NCI-H748 (cell line): ENCODE data around the gene BCAS1.

ENCODE experiments used
- DNase-seq: peaks from one replicate; lab custom pipeline; 2025; ENCODE audit not compliant: unreplicated experiment; lab: John Stamatoyannopoulos, UW

The BCAS1 gene

DNA sequence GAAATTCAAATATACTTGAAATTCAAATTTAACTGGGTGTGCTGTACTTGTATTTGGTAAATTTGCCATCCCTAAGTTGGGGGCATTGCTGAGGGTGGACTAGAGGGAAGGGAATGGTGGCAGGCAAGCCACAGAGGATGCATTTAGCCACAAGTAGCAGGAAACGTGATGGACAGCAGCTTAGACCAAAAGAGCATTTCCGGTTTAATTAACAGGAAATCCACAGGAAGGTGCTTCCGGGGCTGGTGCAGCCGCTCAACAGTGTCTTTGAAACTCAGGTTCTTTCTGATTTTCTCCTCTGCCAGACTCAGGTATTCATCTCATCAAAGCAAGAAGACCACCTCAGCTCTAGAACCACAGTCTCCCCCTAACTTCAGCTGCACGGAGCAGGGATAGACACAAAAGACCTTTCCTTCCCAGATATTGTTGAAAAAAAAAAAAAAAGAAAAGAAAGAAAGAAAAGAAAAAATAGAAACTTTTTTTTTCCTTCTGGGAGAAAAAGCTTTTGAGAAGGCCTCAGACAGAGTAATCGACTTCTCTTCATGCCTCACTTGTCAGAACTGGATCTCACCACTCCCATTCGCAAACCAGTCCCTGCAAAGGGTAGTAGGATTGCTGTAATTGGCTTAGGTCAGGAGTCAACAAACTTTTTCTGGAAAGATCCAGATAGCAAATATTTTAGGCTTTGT, 8.0 kb upstream of the BCAS1 start:
- DNase-seq: no peak

DNA sequence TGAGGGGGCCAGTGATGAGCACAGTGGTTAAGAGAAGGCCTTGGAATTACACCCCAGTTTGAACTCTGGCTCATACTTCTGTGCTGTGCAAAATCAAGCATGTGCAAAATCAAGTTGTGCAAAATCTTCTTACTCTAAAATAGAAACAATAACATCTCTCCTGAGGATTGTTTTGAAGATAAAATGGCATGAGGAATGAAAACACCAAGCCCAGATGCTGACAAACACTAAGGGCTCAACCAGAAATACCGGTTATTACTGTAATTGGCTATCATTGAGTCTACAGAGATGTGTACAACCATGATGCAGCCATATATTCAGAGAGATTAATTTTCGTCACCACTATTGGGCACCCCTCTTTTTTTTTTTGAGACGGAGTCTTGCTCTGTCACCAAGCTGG, 5.9 kb upstream of the BCAS1 start:
- DNase-seq: no peak

DNA sequence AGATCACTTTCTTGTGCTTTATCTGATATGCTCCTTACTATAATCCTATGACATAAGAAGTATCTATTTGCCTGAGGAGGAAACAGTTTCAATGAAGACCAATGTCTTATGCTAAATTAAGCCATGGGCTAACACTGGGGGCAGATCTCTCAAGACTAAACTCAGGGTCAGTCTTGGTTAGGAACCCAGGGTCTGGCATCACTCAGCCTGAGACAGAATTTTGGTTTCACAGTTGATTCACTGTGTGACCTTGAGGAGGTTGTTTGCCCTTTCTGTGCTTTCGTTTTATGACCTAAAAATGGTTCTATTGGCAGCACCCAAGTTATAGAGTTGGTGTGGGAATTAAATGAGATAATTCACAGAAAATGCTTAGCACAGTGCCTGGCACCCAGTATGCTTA, 4.9 kb upstream of the BCAS1 start:
- DNase-seq: no peak

DNA sequence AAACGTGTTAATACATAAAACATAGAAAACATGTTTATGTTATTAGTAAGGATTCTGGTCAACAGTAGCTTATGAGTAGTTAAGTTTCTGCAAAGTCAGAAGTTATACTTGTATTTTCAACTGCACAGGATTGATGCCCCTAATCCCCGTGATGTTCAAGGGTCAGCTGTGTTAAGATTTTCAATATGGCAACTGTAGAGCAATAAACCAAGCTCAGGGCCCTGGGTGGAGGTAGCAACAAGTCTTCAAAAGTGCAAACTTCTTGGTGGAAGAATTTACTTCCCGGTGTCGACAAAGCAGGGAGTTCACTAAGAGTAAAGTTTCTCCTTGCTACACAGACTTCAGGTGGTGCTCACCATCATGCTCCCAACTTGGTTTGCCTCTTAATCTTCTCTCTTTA, 4.1 kb upstream of the BCAS1 start:
- no peak for DNase-seq

DNA sequence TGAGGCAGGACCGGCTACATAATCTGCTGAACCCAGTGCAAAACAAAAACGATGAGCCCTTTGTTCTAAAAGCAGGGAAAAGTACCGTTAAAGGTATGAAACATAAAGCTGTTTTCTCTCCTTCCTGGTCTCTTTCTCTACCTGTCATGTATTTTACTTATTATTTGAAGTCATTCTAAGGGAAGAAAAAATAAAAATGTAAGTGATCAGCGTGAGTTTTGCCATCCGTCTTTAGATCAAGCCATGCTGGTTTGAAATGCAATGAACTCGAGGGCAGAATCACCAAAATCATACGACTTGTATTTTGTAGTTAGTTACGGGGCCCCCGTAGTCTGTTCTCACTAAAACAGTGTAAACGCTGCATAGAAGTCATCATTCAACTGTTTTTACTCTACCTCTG, 2.9 kb upstream of the BCAS1 start:
- DNase-seq: no peak

DNA sequence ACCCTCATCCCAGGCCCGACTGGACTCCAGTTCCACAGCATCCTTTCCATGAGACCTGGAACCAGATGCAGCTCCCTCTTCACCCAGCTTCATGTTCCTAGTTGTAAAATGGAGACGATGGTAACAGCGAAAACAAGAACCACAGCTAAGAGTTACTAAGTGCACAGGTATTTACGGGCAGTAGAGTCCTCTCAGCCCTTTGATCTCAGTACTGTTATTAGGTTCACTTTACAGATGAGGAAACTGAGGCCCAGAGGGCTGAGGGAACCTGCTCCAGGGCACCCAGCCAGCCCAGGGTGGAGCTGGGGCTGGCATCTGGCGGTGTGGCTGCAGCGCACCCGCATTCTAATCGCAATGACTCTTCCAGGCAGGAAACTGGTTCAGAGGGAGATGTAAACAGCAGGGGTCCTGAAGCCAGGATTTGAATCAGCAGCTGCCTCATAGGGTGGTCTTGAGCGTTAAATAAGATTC, 858 bp downstream of the BCAS1 start:
- DNase-seq: no peak

DNA sequence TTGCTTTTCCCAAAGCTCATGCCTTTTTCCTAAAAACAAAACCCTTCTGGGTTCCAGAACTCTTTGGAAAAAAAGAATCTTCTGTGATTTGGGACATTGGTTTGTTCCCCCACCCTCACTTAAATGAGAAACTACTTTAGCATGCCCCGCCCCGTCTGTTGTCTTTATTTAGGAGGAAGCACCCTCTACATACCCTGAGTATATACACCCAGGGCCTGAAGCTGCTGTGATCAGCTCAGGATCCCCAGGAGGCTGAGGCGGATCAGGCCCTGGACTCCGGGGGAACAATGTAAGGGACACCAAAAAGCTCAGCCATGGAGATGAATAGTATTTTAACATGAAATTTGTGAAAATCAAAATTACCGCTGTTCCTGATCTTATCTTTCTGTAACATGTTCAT, 1.4 kb downstream of the BCAS1 start:
- no peak for DNase-seq

DNA sequence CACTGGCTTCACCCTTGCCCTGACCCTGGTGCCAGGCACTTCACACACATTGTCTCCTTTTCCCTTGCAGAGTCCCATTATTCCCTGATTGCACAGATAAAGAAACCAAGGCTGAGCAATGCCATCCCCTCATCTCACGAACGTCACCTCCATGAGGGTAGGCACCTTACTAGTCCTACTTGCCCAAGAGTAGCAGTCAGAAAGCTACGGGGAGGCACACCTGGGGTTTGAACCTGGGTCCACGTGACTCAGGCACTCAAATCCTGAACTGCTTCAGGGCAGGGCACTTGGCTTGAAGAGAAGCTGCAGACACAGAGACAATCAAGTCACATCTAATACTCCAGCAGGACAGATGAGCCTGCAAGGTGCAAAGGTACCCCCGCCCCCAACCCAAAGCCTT, 1.9 kb downstream of the BCAS1 start:
- no peak for DNase-seq

DNA sequence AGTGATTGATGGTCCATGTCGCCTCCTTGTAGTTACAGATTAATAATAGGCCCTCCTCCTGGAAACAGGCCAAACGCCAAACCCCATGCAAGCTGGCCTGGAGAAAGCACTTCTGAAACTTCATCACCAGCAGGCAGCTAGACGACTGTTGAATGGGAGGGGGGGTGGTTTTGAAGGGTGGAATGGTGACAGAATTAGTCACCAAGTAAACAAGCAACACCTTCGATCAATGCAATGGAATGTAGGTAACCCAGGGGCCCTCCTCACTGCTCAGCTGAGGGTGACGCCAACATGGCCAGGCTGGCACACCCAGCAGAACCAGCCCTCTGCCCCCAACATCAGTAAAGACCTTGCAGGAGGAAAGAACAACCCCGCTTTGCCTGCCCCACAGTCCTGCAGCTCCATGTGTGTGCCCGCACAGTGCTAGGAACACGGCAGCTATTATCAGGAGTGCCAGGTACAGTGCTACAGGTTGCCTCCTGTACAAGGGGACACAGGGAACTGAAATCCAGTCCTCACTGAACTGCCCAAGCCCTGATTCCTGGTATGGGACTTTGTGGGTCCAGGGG, 2.7 kb downstream of the BCAS1 start:
- no peak for DNase-seq

DNA sequence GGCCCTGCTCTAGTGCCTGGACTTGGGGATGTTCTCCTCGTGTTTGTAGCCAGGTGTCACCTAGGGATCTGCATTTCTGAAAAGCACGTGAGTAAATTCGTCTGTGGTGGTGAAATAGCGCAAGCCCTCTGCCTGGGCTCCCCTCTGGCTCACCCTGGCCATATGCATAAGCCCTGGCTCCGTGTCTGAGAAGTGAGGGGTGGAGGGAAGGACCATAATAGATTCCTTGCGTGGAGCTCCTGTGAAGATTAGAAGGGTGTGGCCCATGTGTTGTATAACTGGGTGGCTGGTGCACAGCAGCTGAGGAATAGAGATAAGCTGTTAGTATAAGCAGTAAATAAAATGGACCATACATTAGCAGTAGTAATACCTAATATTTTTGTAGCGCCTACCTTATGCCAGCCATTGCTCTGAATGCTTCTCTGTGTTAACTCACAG, 4.8 kb downstream of the BCAS1 start:
- DNase-seq: no peak

DNA sequence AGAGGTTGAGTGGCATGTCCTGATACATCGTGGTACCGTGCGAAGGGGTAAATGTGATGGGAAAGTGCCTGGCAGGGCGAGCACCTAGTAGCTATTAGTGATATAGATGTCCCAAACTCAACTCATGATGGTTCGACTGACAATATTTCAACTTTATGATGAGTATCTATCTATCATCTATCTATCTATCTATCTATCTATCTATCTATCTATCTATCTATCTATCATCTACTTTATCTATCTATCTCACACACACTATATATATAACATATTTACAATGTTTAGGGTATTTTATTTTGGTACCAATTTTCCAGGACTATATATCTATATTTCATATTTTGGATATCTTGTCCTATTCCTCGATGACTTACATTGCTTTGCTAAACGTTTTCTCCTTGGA, 5.5 kb downstream of the BCAS1 start:
- no peak for DNase-seq

DNA sequence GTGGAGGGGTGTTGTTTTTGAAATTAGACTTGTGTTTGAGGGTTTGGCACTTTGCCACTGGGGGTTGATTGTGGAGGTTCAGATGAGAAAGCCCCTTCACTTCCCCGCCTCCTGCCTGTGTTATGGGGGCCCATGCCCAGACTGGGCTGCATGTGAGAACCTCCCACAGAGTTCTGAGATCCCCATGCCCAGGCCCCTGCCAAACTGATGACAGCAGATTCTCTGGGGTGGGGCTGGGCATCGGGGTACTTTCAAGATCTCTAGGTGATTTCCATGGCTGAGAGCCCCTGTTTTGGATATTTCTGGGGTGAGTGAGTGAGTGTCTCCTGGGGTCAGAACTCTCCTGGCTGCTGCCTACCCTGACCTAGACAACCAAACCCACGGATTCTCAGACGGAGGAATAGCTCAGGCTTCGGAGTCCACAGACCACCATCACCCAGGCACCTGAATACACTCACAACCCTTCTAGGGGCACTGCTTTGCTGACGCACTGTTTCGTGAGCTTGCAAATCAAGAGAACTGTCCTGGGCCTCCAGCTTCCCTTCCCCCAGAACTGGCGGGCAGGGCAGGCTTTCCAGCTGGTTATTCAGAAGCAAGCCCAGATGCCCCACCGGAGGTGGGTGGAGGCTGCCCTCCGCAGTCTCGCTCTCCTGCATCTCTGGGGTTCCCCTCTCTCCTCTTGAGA, 6.3 kb downstream of the BCAS1 start:
- DNase-seq: no peak

DNA sequence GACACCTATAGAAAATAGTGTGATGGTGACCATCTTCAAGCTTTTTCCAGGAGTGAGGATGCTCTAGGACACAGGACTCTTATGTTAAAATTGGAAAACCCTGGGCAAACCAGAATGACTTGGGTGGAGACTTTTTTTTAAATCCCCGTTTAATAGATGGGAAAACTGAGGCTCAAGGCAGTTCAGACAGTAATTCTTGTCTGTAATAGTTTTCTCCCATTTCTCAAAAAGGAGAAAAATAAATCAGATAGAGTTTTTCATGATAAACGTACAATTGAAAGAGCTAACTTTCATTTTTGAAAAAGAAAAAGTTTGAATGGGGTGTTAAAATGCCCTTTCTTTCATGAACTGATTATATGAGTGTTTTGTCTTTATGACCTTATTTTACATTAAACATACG, 6.8 kb downstream of the BCAS1 start:
- no peak for DNase-seq

DNA sequence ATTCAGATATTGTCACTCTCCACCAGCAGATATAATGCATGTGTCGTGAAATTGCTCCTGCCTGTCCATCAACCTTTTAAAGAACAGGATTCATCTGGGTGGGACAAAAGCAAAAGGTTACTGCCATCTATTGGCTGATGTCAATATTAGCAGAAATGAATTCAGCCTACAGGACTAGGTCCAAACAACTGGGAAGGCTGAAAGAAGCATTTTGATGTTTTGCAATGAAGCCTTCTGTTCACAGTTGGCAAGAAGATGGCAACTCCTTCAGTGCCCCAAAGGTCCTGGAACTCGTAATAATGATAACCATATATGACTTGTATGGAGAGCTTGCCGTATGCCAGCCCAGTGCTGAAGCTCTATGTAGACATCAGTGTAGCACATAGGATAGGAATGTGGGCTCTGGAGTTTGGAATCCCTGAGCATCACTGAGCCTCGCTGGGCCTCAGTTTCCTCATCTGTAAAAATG, 7.5 kb downstream of the BCAS1 start:
- DNase-seq: no peak

DNA sequence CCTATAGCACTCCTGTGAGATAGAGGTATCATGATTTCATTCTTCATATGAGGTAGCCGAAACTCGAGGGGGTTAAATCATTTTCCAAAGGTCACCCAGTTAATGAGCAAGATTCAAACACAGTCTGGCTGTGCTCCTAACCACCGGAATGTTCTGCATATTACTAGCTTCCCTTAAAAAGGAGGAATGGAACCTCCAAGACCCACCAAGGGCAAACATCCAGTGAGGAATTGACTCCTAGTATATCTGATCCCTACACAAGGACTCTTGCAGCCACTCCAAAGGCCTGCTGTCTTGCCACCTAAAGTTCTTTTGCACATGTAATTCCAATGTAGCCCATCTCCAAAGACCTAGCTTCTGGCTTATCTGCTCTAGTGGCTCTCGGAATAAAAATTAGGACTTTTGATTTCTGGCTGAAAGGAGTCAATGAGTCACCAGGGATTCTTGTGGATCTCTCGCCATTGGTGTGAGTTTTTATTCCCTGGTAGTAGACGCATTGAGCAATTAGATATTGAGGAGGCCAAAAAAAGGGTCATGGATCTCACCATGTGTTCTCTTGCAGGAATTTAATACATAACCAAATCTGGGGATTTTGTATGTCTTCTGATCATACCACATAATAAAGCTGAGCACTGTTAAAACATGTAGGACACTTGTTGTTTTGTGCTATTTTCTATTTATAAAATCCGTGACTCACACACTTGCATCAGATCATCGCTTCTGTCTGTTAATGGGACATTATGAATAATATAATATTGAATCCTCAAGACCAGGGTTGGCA, 9.1 kb downstream of the BCAS1 start:
- no peak for DNase-seq

DNA sequence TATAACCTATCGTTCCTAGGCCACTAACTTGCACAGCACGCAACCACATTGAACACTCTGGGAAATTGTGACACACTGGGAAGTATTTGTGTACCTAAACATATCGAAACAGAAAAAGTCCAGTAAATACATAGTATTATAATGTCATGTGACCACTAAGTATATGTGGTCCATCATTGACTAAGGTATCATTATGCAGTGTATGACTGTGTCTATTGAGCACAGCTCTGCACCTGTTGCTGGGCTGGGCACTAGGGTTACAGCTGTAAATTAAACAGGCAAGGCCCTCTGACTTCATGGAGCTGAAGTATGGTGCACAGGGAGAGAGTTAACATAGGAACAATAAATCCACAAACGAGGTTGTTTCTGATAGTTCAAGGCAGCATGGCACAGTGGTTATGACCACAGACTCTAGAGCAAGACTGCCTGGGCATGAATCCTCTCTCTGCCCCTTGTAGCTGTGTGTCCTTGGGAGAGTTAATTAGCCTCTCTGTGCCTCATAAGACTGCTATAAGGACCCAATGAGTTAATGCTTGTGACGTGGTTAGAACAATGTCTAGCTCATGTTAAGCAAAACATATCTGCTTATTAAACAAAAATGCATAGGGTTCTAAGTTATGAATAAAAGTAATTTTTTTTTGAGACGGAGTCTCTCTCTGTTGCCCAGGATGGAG, 10.6 kb downstream of the BCAS1 start:
- no peak for DNase-seq

DNA sequence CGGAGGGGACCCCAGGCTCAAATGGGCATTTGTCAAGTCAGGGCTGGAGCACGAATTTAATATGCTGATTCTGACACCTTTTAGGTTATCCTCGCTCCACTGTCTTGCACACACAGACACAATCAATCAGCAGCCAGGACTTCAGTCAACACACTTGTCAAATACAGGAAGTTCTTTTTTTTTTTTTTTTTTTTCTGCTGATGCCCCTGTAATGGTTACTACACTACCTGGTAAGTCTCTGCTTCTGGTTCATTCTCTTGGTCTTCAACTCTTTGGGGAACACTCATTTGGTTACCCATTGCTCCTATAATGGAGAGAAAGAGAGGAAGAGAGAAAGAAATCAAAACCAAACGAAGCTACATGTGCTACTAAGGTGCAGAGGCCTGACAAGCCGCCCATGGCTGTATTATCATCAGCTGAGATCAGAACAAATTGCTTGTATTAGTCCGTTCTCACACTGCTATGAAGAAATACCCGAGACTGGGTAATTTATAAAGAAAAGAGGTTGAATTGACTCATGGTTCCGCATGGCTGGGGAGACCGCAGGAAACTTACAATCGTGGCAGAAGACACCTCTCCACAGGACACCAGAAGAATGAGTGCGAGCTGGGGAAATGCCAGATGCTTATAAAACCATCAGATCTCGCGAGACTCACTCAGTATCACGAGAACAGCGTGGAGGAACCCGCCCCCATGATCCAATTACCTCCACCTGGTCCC, 11.8 kb downstream of the BCAS1 start:
- no peak for DNase-seq

DNA sequence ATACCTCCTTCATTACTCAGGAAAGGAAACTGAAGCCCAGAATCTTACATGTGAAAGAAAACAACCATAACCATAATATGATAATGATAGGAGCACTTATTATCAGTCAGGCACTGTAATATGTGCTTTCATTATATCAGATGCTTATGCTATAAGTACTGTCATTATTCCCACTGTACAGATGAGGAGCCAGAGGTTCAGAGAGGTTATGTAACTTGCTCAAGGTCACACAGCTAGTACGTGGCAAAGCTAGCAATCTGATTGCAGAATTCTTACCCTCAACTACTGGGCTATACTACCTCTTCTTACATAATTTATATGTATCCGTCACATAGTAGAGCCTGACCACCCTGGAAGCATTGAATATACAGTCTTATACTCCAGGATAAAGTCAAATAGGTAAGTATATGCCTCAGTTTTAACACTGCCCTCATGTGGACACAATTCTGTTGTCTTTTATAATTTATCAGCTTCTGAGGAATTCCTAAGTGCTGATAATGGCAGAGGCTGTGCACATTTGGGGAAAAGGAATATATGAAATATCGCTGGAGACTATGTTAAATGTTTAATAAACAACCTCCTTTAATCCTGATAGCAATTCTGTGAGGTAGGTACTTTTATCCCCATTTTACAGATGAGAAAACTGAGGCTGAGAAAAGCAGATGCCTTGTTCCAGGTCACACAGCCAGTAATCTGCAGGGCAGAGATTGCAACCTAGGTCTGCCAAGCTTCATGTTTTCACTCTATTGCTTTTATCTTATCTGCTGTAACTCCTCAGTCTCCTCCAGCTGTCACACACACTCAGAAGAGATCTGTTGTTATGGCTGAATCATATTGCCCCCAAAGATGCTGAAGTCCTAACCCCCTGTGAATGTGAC, 13.4 kb downstream of the BCAS1 start:
- no peak for DNase-seq

DNA sequence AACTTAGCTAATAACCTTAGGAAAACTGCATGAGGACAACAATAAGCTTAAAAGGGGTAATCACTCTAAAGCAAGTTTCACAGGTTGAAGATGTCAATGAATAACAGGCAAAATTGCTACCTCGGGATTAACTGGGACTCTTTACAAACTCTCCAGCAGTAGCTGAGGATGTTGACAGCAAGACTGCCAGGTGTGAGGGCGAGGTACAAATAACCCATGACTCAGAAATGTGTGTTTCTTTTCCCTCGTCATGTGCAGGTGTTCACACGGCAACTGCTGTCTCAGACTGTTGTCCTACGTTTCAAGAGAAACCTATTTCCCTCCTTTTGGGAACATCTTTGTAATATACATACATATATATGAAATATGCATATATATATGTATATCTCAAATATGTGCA, 15.9 kb downstream of the BCAS1 start:
- no peak for DNase-seq
